Erythroblast (primary cell): ENCODE data around the gene CELF4.

Experiments used
- GATA1 ChIP-seq: IDR thresholded peaks from 2 replicates; pipeline ENCODE4 v1.6.1; 2011; ENCODE audit warnings: low read depth, mild to moderate bottlenecking, control low read depth, low read length, moderate library complexity
- POLR2A ChIP-seq: IDR thresholded peaks from 2 replicates; pipeline ENCODE4 v1.6.1; 2011; ENCODE audit warnings: mild to moderate bottlenecking, low read length

- no peak for TF ChIP-seq POLR2A
- no peak for TF ChIP-seq GATA1
Observed at GRCh38 chr18:37447962-37448888, 117.4 kb downstream of the CELF4 start.
